GM19463 (cell line): ENCODE data around the gene PNMT.
"Not testable (repeated sequence)": the region's sequence is repeated elsewhere in the genome, so short reads cannot be mapped to it uniquely, and the experiment has no call there.

Experiments used
- ATAC-seq: cut with Tn5 transposase; IDR thresholded peaks from one replicate; pipeline ENCODE4 v1.9.1; 2021; ENCODE audit warnings: mild to moderate bottlenecking, moderate library complexity; ENCODE audit not compliant: unreplicated experiment

Gene PNMT

DNA sequence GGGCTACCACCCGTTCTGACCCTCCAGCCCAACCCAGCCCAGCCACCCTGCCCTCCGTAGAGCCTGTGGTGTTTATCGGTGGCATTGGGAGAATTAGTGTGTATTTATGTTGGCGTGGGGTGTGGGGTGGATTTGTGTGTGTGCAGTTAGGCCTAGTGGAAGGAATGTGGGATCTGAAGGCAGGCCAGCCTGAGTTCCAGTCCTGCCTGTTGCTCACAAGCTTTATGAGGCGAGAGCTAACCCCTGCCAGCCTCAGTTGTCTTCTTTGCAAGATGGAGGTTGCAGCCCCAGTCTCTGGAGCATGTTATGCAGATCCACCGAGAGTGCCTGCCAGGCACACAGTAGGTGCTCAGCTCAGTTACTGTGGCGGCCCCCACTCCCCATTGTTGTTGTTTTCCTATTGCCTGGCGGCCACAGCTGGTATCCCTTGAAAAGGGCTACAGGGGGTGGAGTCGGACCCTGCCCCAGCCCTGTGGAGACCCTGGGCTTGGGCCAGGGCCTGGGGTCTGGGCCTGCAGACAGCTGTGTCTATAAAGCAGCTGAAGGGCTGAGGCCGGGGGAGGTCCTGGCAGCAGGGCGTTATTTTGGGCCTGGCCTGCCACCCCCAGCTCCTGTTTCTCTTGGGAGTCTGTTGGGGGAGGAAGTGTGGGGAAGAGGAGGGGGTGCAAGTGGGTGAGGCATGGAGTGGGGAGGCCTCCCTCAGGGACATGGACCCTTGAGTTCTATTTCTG lies 36.7 kb downstream of the PNMT start:
- ATAC-seq, result no peak

DNA sequence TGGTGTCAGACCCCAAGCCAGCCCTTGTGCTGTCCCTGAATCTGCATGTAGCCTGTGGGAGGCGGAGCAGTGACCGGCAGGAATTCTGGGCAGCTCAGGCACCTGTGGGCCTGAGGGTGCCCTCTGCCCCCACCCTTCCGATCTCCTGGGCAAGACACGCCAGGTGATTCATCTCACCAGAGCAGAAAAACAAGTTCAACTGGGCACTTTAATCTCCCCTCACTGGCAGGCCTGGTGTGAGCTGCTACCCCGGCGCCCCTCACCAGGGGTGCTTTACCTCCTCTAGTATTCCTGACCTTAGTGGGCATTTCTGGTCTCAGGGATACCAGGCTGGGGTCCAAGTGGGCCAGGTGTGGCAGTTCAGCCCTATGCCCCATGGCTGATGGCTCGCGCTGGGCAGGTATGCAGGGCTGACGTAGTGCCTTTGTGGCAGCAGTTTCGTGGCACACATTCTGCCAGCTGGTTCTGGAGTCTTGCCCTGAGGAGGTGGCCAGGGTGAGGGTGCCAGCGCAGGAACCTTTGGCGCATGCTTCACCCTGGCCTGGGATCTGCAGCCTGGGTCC lies 37.6 kb downstream of the PNMT start:
- no peak for ATAC-seq

DNA sequence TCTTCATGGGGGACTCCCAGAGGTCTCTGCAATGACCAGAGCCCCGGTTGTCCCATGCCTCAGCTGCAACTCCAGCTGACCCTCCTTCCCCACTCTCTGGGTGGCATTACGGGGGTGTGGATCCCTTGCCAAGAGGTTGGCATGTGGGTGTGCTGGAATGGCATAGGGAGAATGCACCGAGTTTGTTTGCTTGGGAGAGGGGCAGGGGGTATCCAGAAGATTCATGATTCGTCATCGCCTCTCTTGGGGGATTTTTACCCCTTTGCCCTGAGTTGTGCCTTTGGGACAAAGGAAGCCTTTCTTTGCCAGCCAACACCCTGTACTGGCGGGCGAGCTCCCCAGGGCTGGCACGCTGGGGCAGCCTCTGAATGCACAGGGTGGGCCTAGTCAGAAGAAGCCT lies 38.1 kb downstream of the PNMT start:
- no peak for ATAC-seq

DNA sequence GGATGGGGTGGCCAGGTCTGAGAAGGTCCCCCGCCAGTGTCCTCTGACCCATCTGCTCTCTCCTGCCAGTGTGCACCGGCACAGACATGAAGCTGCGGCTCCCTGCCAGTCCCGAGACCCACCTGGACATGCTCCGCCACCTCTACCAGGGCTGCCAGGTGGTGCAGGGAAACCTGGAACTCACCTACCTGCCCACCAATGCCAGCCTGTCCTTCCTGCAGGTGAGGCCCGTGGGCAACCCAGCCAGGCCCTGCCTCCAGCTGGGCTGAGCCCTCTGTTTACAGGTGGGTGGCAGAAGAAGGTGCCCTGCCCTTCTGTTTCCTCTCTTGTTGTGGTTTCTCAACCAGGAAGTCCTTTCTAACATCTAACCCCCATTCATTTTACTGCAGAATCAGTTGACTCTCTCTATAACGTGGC lies 38.7 kb downstream of the PNMT start:
- ATAC-seq, result no peak

DNA sequence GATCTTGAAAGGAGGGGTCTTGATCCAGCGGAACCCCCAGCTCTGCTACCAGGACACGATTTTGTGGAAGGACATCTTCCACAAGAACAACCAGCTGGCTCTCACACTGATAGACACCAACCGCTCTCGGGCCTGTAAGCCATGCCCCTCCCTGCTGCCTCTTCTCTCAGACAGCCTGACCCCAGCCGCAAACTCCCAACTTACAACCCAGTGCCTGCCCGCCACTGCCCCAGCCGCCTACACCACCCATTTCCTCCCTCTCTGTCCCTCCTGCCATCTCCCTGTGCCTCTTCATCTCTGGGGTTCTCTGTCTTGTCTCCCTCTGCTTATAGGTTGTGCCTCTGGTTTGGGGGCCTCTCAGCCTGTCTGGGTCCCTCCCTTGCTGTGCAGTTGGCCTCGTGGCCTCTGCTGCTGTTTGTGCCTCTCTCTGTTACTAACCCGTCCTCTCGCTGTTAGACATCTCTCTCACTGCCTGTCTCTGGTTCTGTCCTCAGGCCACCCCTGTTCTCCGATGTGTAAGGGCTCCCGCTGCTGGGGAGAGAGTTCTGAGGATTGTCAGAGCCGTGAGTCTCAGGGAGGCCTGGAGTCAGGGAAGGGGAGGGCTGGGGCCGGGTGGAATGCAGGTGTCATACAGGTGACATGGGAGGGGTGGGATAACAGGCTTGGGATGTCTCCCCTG lies 41.2 kb downstream of the PNMT start:
- no peak for ATAC-seq

- no peak for ATAC-seq
Measured at GRCh38 chr17:39709998-39710964, 42.0 kb downstream of the PNMT start.

GRCh38 chr17:39711071-39711470 lies 42.8 kb downstream of the PNMT start:
- not testable (repeated sequence) for ATAC-seq

DNA sequence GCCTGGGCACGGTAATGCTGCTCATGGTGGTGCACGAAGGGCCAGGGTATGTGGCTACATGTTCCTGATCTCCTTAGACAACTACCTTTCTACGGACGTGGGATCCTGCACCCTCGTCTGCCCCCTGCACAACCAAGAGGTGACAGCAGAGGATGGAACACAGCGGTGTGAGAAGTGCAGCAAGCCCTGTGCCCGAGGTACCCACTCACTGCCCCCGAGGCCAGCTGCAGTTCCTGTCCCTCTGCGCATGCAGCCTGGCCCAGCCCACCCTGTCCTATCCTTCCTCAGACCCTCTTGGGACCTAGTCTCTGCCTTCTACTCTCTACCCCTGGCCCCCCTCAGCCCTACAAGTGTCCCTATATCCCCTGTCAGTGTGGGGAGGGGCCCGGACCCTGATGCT lies 43.6 kb downstream of the PNMT start:
- no peak for ATAC-seq

GRCh38 chr17:39714234-39714633 lies 46.0 kb downstream of the PNMT start:
- no peak for ATAC-seq

DNA sequence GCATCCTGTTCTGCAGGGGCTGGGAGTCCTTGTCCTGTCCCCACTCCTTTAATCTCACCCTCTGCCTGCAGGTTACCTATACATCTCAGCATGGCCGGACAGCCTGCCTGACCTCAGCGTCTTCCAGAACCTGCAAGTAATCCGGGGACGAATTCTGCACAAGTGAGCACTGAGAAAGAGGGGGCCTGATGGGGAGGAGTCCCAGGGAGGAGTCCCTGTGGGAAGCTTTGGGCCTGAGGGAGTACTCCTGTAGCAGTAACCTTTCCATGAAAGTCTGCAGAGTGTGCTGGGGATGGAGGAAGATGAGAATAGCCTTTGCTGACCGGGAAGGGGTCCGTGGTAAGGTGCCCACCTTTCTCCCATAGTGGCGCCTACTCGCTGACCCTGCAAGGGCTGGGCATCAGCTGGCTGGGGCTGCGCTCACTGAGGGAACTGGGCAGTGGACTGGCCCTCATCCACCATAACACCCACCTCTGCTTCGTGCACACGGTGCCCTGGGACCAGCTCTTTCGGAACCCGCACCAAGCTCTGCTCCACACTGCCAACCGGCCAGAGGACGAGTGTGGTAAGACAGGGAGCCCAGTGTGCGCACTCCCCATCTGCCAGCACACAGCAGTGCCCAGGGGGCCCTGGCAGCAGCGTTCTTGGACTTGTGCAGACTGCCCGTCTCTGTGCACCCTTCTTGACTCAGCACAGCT lies 47.3 kb downstream of the PNMT start:
- ATAC-seq, result no peak

- no peak for ATAC-seq
Measured at GRCh38 chr17:39716073-39716818, 48.0 kb downstream of the PNMT start.

DNA sequence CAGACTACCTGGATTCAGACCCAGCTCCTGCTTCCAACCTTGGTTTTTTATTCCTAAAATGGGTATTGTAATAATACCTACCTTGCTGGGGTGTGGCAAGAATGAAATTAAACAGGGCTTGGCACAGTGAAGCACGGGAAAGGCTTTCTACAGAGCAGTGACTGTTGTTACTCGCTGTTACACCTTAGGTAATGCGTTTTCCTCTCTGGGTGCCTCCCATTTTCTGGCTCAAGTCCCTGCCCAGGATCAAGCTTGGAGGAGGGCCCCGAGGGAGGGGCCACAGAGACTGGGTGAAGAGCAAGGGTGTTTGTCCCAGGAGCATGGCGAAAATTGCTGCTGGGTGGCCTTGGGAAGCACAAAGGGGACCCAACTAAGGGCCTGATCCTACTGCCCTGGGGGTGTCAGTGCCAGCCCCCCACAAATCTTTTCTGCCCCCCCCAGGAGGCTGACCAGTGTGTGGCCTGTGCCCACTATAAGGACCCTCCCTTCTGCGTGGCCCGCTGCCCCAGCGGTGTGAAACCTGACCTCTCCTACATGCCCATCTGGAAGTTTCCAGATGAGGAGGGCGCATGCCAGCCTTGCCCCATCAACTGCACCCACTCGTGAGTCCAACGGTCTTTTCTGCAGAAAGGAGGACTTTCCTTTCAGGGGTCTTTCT lies 48.8 kb downstream of the PNMT start:
- ATAC-seq, result no peak

- ATAC-seq, result no peak
Measured at GRCh38 chr17:39717660-39718059, 49.4 kb downstream of the PNMT start.

DNA sequence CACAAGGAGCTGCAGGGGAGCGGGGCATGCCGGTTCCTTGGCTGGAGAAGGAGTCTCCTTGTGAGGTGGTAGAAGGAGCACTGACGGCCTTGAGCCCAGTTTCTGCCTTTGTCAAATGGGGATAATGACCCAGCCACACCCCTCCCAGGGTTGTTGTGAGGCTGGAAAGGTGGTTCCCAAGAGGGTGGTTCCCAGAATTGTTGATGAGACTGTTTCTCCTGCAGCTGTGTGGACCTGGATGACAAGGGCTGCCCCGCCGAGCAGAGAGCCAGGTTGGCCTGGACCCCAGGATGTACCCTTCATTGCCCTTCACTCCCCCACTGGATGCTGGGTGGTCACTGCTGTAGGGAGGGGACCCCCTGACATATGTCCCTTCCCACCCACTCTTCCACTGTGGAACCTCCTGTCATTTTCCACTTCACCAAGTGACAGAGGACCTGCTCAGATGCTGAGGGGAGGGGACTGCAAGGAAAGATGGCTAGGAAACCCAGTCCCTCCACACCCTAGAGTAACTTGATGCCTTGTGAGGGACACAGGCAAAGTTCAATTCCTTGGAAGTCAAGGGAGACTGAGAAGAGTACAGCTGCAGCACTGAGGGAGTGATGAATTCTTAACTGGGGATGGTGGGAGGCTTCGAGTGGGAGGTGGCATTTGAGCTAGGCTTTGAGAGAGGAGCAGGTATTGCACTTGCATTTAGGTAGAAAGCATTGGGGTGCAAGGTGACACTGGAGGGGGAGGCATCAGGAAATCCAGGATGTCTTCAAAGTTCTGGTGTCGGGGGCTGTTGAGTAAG lies 51.5 kb downstream of the PNMT start:
- no peak for ATAC-seq
